GM18868 (cell line): ENCODE data around the gene TOMM70.
"Not testable (repeated sequence)": the region's sequence is repeated elsewhere in the genome, so short reads cannot be mapped to it uniquely, and the experiment has no call there.

Experiments used
- ATAC-seq: cut with Tn5 transposase; IDR thresholded peaks from one replicate; pipeline ENCODE4 v1.9.1; 2021; ENCODE audit warnings: mild to moderate bottlenecking, moderate library complexity; ENCODE audit not compliant: unreplicated experiment

Gene TOMM70

DNA sequence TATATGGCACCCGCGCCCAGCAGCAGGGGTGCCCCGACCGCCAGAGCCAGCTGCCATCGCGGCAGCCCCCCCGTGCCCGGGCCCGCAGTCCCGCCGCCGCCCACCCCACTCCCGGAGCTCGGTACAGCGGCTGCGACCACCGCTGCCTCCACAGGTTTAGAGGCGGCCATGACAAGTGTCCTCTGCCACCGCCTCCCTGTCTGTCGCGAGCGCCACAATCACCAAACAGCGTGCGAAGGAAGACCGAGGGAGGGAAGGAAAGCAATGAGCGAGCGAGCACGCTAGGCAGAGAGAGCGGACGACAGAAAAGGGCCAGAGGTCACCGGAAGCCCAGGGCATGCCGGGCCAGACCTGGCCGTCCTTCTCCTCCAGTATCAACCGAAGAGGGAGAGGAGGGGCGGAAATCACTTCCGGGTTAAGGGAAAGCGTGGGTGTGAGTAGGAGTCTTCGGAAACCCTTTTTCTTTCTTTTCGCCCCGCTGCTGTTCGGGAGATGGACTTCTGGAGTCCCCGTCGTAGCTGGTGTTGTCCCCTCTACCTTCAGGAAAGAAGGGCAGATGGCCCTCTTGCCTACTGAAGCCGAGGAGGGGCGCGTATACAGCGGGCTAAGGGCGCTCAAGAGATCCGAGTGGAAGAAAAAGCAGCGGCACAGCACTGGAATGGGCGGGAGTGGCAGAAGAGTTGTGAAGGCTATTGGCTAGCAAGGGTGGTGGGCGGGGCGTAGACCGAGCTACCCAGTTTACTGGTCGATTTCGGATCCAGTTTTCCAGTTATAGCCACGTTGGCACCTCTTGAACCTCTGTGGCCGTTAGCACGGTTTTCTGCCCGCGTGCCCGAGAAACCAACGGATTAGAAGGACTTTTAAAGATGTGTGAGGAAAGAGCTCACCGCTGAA lies at the start of gene TOMM70, which contains the start of gene LNP1:
Gene TOMM70 (minus strand): TSS at position 310 of the 894 bp plus-strand sequence. CDS start 140 bp downstream, at position 170.
Gene LNP1 (plus strand): TSS at position 760 of the 894 bp plus-strand sequence. CDS start 28,191 bp downstream, outside the sequence.
- ATAC-seq, result peak; percentile 86

DNA sequence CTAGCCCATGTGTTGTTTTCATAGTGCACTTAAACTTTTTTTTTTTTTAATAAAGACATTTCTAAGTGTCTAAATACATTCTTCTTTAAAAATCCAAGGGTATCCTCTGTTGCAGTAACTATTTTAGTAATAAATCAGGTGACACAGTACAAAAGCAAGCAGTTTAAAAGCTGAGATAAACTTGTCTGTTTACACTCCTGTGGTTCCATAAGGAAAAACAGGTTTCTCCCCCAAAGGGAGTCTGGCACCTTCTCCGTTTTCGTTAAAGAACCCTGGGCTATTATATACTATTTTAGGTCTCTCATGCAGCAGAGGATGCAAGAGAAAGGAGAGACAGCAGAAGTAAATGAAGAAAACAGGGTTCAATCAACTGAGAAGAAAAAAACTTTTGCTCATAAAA lies 48.3 kb upstream of the TOMM70 start:
- ATAC-seq, result no peak

GRCh38 chr3:100448079-100448478 lies 47.2 kb upstream of the TOMM70 start:
- ATAC-seq, result no peak

DNA sequence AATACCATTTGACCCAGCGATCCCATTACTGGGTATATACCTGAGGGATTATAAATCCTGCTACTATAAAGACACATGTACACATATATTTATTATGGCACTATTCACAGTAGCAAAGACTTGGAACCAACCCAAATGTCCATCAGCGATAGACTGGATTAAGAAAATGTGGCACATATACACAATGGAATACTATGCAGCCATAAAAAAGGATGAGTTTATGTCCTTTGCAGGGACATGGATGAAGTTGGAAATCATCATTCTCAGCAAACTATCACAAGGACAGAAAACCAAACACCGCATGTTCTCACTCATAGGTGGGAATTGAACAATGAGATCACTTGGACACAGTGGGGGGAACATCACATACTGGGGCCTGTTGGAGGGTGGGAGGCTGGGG lies 46.2 kb upstream of the TOMM70 start:
- ATAC-seq, result not testable (repeated sequence)

- ATAC-seq, result no peak
Observed at GRCh38 chr3:100443690-100444089, 42.8 kb upstream of the TOMM70 start.

GRCh38 chr3:100440895-100441294 lies 40.0 kb upstream of the TOMM70 start:
- ATAC-seq, result no peak

GRCh38 chr3:100438623-100438974 lies 37.7 kb upstream of the TOMM70 start:
- no peak for ATAC-seq

GRCh38 chr3:100437721-100438622 lies 37.1 kb upstream of the TOMM70 start:
- ATAC-seq, result no peak

DNA sequence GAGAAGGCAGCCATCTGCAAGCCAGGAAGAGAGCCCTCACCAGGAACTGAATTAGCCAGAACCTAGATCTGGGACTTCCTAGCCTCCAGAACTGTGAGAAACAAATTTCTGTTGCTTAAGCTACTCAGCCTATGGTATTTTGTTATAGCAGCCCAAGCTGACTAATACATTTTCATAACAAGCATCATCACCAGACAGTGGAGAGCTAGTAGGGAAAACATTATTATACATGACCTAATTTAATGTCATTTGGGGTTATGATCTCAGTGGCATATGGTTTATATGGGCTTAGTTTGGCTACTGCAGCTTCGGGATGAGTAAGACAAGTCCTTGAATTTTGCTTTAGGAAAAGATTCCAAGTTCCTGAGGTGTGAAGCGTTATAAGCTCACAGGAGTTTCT lies 36.1 kb upstream of the TOMM70 start:
- no peak for ATAC-seq

GRCh38 chr3:100429187-100429716 lies 28.4 kb upstream of the TOMM70 start:
- ATAC-seq, result no peak

GRCh38 chr3:100427699-100428098 lies 26.8 kb upstream of the TOMM70 start:
- no peak for ATAC-seq

- no peak for ATAC-seq
Observed at GRCh38 chr3:100426067-100426682, 25.3 kb upstream of the TOMM70 start.

DNA sequence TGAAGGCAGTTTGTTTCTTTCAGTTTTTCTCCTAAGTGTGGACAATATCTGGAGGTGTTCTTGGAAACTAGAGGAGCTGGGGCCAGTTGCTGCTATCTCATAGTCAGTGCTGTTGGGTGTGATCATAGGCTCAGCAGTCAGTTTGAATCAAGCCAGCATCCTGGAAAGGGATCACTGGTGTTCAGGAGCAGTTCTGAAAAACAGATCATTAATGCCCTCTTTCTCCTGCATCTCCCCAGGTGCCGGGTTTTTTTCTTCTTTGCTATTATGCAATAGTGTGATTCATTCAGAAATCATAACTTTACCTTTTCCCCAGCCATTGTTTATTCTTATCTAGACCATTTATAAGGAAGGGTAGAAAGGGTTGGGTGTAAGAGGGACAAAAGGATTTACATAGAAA lies 24.4 kb upstream of the TOMM70 start:
- ATAC-seq, result no peak

- ATAC-seq, result no peak
Observed at GRCh38 chr3:100424261-100424660, 23.4 kb upstream of the TOMM70 start.

- ATAC-seq, result no peak
Observed at GRCh38 chr3:100423611-100424010, 22.7 kb upstream of the TOMM70 start.

GRCh38 chr3:100420885-100421284 lies 20.0 kb upstream of the TOMM70 start:
- ATAC-seq, result no peak

- ATAC-seq, result no peak
Observed at GRCh38 chr3:100419406-100419805, 18.5 kb upstream of the TOMM70 start.

DNA sequence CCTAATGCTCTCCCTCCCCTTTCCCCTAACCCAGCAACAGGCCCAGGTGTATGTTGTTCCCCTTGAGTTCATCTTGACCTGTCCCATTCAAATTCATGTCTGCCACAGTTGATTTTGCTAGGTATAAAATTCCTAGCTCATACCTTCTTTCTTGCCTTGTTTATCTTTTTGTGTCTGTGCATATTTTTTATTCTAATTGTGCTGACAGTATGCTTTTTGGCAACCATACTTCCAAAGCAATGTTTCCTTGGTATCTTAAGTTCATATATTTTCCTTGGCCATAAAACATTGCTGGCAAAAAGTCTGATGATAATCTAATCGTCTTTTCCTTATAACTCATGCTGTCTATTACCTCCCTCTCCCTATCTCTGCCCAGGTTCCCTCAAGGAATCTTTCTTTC lies 16.0 kb upstream of the TOMM70 start:
- ATAC-seq, result no peak

DNA sequence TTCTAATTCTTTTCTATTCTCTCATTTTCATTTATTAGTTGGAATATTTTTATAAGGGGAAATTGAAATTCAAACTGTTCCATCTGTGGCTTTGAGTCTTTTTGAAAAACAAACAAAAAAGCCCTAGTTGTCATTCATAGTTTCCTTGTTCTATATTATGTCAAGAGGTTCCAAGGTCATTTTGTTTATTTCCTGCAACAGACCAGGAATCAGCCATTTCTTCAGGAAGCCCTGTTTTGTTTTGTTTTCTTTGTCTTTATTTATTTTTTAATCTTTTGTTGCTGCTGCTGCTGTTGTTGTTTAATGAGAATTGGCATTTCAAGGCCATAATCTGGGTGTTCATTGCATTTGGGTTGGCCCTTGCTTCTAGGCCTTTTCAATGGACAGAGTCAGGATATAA lies 15.3 kb upstream of the TOMM70 start:
- ATAC-seq, result no peak

- ATAC-seq, result no peak
Observed at GRCh38 chr3:100413613-100414012, 12.7 kb upstream of the TOMM70 start.
